HG02623 (cell line): Measurements from ENCODE around the gene RNF146.
A peak's percentile ranks its signal among the peaks of the same experiment; 100 is the strongest.
"Not testable (repeated sequence)": the region's sequence is repeated elsewhere in the genome, so short reads cannot be mapped to it uniquely, and the experiment has no call there.

Experiments
- ATAC-seq: cut with Tn5 transposase; IDR thresholded peaks from one replicate; pipeline ENCODE4 v1.9.1; 2021; ENCODE audit warnings: moderate library complexity; ENCODE audit not compliant: unreplicated experiment

Gene RNF146

GRCh38 chr6:127282184-127282583, 15.5 kb downstream of the RNF146 start:
- ATAC-seq = no peak

- no peak for ATAC-seq
Measured at GRCh38 chr6:127288705-127289104, 22.0 kb downstream of the RNF146 start.

- ATAC-seq = no peak
Measured at GRCh38 chr6:127289934-127290333, 23.3 kb downstream of the RNF146 start.

- ATAC-seq = no peak
Measured at GRCh38 chr6:127290391-127291265, 24.0 kb downstream of the RNF146 start.

GRCh38 chr6:127291495-127291894, 24.8 kb downstream of the RNF146 start:
- peak; percentile 83 for ATAC-seq

- no peak for ATAC-seq
Measured at GRCh38 chr6:127297502-127298070, 30.9 kb downstream of the RNF146 start.

- ATAC-seq = no peak
Measured at GRCh38 chr6:127298475-127298874, 31.8 kb downstream of the RNF146 start.

GRCh38 chr6:127299522-127300240, 33.0 kb downstream of the RNF146 start:
- no peak for ATAC-seq

GRCh38 chr6:127300411-127300810, 33.7 kb downstream of the RNF146 start:
- no peak for ATAC-seq

GRCh38 chr6:127301199-127301700, 34.6 kb downstream of the RNF146 start:
- no peak for ATAC-seq

- ATAC-seq = peak; percentile 57
Measured at GRCh38 chr6:127302728-127303660, 36.3 kb downstream of the RNF146 start.

- ATAC-seq = no peak
Measured at GRCh38 chr6:127303917-127304316, 37.3 kb downstream of the RNF146 start.

GRCh38 chr6:127305741-127306140, 39.1 kb downstream of the RNF146 start:
- ATAC-seq = no peak

- no peak for ATAC-seq
Measured at GRCh38 chr6:127317388-127318128, 50.9 kb downstream of the RNF146 start.

- ATAC-seq = no peak
Measured at GRCh38 chr6:127319686-127320085, 53.0 kb downstream of the RNF146 start.

- no peak for ATAC-seq
Measured at GRCh38 chr6:127328043-127328609, 61.5 kb downstream of the RNF146 start.

GRCh38 chr6:127331256-127331655, 64.6 kb downstream of the RNF146 start:
- ATAC-seq = not testable (repeated sequence)

GRCh38 chr6:127332383-127332961, 65.8 kb downstream of the RNF146 start:
- ATAC-seq = no peak
